Measurements from ENCODE around the gene TRABD2B. TPM values are rescaled to one million over a fixed set of nuclear protein-coding genes. Genes with fewer than 3 reads are reported as not detected.

Gene TRABD2B
- total RNA-seq, 2 donors from 2014 or later: 3.1 to 8.1 TPM

GRCh38 chr1:47827109-47827508 lies 170.1 kb downstream of the TRABD2B start:
- H3K4me1 ChIP-seq: peaks cover 0 to 40% of the 10 kb centered on the region in 2 donors
- no peaks in the 10 kb centered on the region for H3K9me3 ChIP-seq
- TF ChIP-seq CTCF (IDR thresholded peaks at IDR 0.05): no peak
- no peak for DNase-seq (ENCODE audit: low spot score)
- no peaks in the 10 kb centered on the region for H3K27me3 ChIP-seq
- H3K4me3 ChIP-seq: no peak overlapping the region
- H3K36me3 ChIP-seq: no peaks in the 10 kb centered on the region
- no peak overlapping the region for H3K27ac ChIP-seq

GRCh38 chr1:47824716-47825115 lies 172.5 kb downstream of the TRABD2B start:
- no peak overlapping the region for H3K27ac ChIP-seq
- no peak overlapping the region for H3K4me3 ChIP-seq
- peaks cover 0 to 38% of the 10 kb centered on the region in 2 donors for H3K4me1 ChIP-seq
- no peaks in the 10 kb centered on the region for H3K9me3 ChIP-seq
- H3K27me3 ChIP-seq: no peaks in the 10 kb centered on the region
- TF ChIP-seq CTCF (IDR thresholded peaks at IDR 0.05): no peak
- H3K36me3 ChIP-seq: no peaks in the 10 kb centered on the region
- no peak for DNase-seq (ENCODE audit: low spot score)

- Histone ChIP-seq H3K4me3 (no peak overlapping the region), H3K4me1 (peaks cover 0 to 42% of the 10 kb centered on the region in 2 donors), H3K27me3 (no peaks in the 10 kb centered on the region), H3K9me3 (no peaks in the 10 kb centered on the region), H3K36me3 (no peaks in the 10 kb centered on the region), H3K27ac (no peak overlapping the region)
- no peak for TF ChIP-seq CTCF (IDR thresholded peaks at IDR 0.05)
- DNase-seq (ENCODE audit: low spot score): no peak
Observed at GRCh38 chr1:47824297-47824696, 172.9 kb downstream of the TRABD2B start.

- no peak for DNase-seq (ENCODE audit: low spot score)
- Histone ChIP-seq H3K9me3 (no peaks in the 10 kb centered on the region), H3K36me3 (no peaks in the 10 kb centered on the region), H3K4me3 (no peak overlapping the region), H3K4me1 (peaks cover 0 to 53% of the 10 kb centered on the region in 2 donors), H3K27me3 (no peaks in the 10 kb centered on the region), H3K27ac (no peak overlapping the region)
- TF ChIP-seq CTCF (IDR thresholded peaks at IDR 0.05): no peak
Observed at GRCh38 chr1:47823040-47823808, 174.0 kb downstream of the TRABD2B start.

- Histone ChIP-seq H3K27ac (no peak overlapping the region), H3K27me3 (no peaks in the 10 kb centered on the region), H3K9me3 (no peaks in the 10 kb centered on the region), H3K36me3 (no peaks in the 10 kb centered on the region), H3K4me3 (no peak overlapping the region), H3K4me1 (peaks cover 0 to 53% of the 10 kb centered on the region in 2 donors)
- no peak for DNase-seq (ENCODE audit: low spot score)
- no peak for TF ChIP-seq CTCF (IDR thresholded peaks at IDR 0.05)
Observed at GRCh38 chr1:47821760-47822159, 175.4 kb downstream of the TRABD2B start.

- DNase-seq (ENCODE audit: low spot score): no peak
- Histone ChIP-seq H3K36me3 (no peaks in the 10 kb centered on the region), H3K9me3 (no peaks in the 10 kb centered on the region), H3K4me1 (peaks cover 0 to 52% of the 10 kb centered on the region in 2 donors), H3K27me3 (no peaks in the 10 kb centered on the region), H3K4me3 (no peak overlapping the region), H3K27ac (peak overlapping the region; percentile 57 to 60)
- TF ChIP-seq CTCF (IDR thresholded peaks at IDR 0.05): no peak
Observed at GRCh38 chr1:47819574-47819888, 177.7 kb downstream of the TRABD2B start.
